ENCODE results near the gene ABCB6.

The ABCB6 gene

DNA sequence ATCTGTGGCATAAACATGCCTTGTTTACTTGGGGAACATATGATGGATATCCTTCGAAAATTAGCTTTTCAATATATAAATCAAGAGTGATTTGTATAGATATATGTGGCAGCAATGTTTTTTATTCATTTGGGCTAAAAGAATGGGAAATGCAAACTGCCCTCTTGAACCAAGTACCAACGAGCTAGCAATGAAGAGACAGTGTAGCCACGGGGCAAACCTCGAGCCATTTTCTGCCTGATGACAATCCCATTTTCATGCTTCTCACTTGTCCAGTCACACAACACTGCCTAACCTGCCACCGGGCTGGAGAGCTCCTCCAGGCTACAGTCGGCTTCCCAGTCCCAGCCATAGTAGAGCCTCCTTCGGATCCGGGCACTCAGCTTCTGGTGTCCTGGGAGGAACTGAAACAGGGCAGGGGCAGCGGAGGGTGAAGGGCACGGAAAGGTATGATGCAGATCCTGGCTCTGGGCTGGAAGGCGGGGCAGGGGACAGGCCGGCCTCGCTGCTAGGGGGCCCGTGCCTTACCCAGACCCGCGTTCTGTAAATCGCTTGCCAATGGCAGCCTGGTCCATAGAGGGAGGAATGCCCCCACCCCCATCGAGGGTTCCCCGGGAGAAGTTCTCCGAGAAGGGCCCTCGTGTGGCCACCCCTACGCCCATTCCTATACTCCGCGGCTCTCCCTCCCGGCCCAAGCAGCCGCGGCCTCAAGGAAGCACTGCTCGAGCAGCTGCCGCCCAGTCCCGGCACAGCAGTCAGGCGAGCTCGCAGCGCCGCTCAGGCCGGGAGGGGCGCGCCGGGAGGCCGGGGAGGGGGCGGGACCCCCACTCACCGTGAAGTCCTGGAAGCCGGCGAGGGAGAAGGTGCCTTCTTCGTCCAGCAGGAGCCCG, 42.6 kb downstream of the ABCB6 start:
- TF ChIP-seq, protein P1, sequence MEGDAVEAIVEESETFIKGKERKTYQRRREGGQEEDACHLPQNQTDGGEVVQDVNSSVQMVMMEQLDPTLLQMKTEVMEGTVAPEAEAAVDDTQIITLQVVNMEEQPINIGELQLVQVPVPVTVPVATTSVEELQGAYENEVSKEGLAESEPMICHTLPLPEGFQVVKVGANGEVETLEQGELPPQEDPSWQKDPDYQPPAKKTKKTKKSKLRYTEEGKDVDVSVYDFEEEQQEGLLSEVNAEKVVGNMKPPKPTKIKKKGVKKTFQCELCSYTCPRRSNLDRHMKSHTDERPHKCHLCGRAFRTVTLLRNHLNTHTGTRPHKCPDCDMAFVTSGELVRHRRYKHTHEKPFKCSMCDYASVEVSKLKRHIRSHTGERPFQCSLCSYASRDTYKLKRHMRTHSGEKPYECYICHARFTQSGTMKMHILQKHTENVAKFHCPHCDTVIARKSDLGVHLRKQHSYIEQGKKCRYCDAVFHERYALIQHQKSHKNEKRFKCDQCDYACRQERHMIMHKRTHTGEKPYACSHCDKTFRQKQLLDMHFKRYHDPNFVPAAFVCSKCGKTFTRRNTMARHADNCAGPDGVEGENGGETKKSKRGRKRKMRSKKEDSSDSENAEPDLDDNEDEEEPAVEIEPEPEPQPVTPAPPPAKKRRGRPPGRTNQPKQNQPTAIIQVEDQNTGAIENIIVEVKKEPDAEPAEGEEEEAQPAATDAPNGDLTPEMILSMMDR (IDR thresholded peaks at IDR 0.05; ENCODE audit: insufficient read depth, low read depth, low read length, missing control alignments): no peak
- peak overlapping the region; percentile 88 for H3K4me3 ChIP-seq (ENCODE audit: low read depth, low read length)
- DNase-seq (ENCODE audit: low read depth): peak; percentile 62

DNA sequence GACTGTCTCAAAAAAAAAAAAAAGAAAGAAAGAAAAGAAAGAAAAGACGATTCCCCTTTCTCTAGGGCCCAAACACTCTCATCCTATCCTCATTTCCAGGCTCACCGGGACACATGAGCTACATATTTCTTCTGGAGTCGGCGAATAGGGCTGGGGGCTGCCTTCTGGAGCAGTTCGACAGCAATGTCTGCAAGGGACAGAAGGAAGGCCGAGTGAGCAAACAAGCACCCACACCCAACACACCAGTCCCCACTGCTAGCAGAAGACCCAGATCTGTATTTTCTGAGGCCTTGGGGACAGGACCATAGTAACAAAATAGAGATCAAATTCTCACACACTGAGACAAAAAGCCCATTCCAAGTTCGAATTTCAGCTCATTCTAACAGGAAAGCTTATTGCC, 43.3 kb downstream of the ABCB6 start:
- H3K4me3 ChIP-seq (ENCODE audit: low read depth, low read length): peak overlapping the region; percentile 88
- DNase-seq (ENCODE audit: low read depth): no peak
- TF ChIP-seq, protein P1 (IDR thresholded peaks at IDR 0.05; ENCODE audit: insufficient read depth, low read depth, low read length, missing control alignments): no peak

DNA sequence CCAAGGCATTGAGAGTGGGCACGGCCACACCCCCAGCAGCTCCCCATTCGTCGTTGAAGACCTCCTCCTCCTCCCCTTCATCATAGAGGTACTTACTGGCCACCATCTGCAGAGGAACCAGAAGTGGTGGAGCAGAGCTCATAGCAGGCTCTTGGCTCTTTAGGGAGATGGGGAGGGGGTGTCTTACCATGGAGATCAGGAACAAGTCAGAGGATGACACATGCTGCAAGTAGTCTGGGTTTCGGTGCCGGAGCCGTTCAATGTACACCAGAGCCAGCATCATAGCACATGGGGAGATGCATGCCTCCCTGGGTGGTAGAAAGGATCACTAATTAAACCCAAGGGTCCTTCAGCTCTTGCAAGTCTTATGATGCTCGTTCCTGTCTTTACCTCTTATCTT, 44.0 kb downstream of the ABCB6 start:
- no peak overlapping the region for H3K4me3 ChIP-seq (ENCODE audit: low read depth, low read length)
- TF ChIP-seq, protein P1 (IDR thresholded peaks at IDR 0.05; ENCODE audit: insufficient read depth, low read depth, low read length, missing control alignments): no peak
- no peak for DNase-seq (ENCODE audit: low read depth)

DNA sequence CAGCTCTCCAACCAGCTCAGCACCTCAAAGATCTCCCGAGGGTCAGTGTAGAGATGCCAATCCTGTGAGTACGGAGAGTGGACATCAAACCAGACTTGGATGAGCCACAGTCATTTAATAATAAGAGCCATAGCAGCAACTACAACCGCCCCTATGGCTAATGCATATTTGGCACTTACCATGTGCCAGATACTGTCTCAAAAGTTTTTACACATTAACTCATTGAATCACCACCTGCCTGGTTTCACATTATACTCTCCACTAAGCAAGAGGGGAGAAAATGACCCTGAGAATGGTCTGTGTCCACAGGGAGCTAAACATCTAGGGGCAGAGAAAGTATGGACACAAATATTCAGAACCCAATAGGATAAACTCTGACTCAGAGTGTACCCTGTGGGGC, 44.6 kb downstream of the ABCB6 start:
- TF ChIP-seq, protein P1 (IDR thresholded peaks at IDR 0.05; ENCODE audit: insufficient read depth, low read depth, low read length, missing control alignments): no peak
- DNase-seq (ENCODE audit: low read depth): no peak
- H3K4me3 ChIP-seq (ENCODE audit: low read depth, low read length): no peak overlapping the region

DNA sequence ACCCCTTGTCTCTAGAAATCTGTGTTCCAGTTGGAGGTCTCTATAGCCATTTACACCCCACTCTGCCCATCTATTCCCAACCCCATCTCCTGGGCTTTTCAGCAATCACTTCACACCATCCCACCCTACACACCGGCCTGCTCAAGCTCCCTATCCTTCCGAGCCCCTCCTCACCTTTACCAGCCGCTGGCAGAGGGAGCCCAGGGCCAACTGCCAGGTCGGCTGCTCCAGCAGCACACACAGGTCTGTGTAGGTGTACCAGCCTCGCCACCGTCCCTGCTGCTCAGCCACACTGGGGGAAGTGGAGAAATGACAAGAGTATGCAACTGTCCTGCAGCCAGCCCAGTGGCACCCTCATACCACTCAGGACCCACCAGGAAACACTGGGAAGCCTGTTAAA, 45.6 kb downstream of the ABCB6 start:
- H3K4me3 ChIP-seq (ENCODE audit: low read depth, low read length): no peak overlapping the region

DNA sequence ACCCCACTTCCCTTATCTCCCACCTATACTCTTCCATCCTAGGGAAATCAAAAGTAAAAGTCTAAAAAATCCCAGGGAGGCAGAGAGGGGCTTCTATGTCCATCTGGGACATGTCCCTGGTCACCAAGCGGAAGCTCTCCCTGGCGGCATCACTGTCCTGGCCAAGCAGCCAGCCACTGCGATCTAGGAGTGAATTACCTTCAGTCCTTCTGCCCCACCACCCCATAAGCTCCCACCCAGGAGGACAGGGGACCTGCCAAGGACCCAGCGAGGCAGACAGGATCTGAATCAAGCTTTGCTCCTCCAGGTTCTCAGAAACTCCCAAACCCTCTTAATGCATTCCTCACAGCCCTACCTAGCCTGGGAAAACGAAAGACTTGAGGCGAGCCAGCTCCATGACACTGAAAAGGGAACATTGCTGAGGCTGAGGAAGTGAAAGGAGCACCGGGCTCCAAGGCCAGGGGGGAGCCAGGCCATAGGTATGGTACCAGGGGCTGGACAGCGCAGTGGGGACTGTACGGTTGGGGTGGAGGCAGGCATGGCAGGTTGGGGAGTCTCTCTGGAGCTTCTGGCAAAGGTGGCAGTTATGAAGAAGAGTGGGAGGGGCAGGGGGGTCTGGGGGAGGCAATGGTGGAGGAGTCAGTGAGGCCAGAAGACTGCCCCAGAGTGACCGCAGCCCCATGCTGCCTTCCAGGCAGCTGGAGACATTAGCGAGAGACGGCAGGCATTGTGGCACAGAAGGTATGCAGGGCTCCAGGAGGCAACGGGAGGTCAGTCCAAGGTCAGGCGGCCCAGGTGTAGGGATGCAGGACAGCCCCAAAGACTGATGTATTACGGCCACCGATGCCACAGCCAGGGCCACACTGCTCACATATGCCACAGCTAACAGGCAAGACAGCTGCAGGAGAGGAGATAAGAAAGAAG, 46.3 kb downstream of the ABCB6 start:
- H3K4me3 ChIP-seq (ENCODE audit: low read depth, low read length): no peak overlapping the region
- no peak for DNase-seq (ENCODE audit: low read depth)
- TF ChIP-seq, protein P1 (IDR thresholded peaks at IDR 0.05; ENCODE audit: insufficient read depth, low read depth, low read length, missing control alignments): no peak

More for the DNA sequence above, 45.6 kb downstream of the ABCB6 start:
- DNase-seq (ENCODE audit: low read depth): no peak
- TF ChIP-seq, protein P1 (IDR thresholded peaks at IDR 0.05; ENCODE audit: insufficient read depth, low read depth, low read length, missing control alignments): no peak
